Renal cortex interstitium (tissue), 11 donors: ENCODE data around the gene ADRB2. TPM values are rescaled to one million over a fixed set of nuclear protein-coding genes. Genes with fewer than 3 reads are reported as not detected.
"Not testable (repeated sequence)": the region's sequence is repeated elsewhere in the genome, so short reads cannot be mapped to it uniquely, and the experiment has no call there.

Source experiments
- DNase-seq, 11 donors: peaks; one replicate each; pipeline ENCODE4 v3.0.0-alpha.2; 2013; ENCODE audit warnings: low read depth in 9 of 11, low spot score in 4 of 11; ENCODE audit errors: extremely low read depth in 1 of 11
- polyA plus RNA-seq, 3 donors: library from polyadenylated mRNA; unstranded; fragments of 120-200 nt; gene quantifications; one replicate each; pipeline ENCODE4 v1.2.1, GENCODE V29; 2013; ENCODE audit not compliant: insufficient read length in 3 of 3

Gene ADRB2
- polyA plus RNA-seq, 3 donors, result 0.11 to 0.47 (median 0.23) TPM

DNA sequence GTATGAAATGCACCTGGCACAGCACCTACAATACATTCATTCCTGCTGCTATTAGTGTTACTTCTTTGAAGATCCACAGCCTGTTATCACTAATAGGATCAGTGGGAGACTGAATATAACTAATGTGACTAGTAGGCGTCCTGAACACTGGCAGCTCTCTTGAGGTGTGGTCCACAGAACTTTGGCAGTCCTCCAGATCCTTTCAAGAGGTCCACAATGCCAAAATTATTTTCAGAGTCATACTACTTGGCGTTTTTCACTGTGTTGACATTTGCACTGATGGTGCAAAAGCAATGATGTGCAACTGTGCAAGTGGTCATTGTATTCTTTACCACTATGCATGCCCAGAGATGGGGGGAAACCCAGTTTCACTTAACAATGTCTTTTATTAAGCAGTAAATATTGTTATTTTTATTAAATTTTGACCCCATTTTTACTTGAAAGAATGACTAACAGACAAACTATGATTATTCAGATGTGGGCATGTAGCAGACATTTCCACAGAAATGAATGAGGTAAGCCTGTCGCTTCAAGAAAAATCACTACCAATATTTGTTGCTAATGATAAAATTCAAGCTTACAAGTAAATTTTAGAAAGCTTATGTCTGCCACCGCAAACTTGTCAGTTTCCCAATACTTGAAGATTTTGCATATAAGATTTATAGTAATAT lies 48.9 kb downstream of the ADRB2 start:
- DNase-seq, result no peak

DNA sequence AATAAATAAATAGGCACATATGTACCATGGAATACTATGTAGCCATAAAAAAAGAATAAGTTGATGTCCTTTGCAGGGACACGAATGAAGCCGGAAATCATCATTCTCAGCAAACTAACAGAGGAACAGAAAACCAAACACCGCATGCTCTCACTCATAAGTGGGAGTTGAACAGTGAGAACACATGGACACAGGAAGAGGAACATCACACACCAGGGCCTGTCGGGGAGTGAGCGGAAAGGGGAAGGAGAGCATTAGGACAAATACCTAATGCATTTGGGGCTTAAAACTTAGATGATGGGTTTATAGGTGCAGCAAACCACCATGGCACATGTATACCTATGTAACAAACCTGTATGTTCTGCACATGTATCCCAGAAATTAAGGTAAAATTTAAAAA lies 51.0 kb downstream of the ADRB2 start:
- DNase-seq, result not testable (repeated sequence)

Other genes starting within 250 kb of the ADRB2 start
- under 1 TPM in 2 of 3 donors, not detected in 1; 0.07 to 0.11 TPM for gene HTR4, start 172.1 kb upstream of the ADRB2 start, polyA plus RNA-seq
- gene SH3TC2, start 236.5 kb downstream of the ADRB2 start, polyA plus RNA-seq, result under 1 TPM; 0.23 to 0.95 (median 0.81) TPM